Measurements from ENCODE around the gene TMC8.
A peak's percentile ranks its signal among the peaks of the same experiment; 100 is the strongest.
"Not testable (repeated sequence)": the region's sequence is repeated elsewhere in the genome, so short reads cannot be mapped to it uniquely, and the experiment has no call there.

TMC8 gene

GRCh38 chr17:78130437-78131101 lies at the start of gene TMC8:
Gene TMC8, plus strand, starts transcription at chr17:78130771. Its CDS starts 818 bp downstream, at chr17:78131589.
- peak in 1 of 2 donors; percentile 56 for DNase-seq (ENCODE audit: low read depth in 2 of 2)

- no peak for DNase-seq (ENCODE audit: low read depth in 2 of 2)
Observed at GRCh38 chr17:78081551-78081950, 49.0 kb upstream of the TMC8 start.

GRCh38 chr17:78082355-78082872 lies 48.2 kb upstream of the TMC8 start:
- not testable (repeated sequence) for DNase-seq (ENCODE audit: low read depth in 2 of 2)

GRCh38 chr17:78082988-78083387 lies 47.6 kb upstream of the TMC8 start:
- DNase-seq (ENCODE audit: low read depth in 2 of 2) = no peak

GRCh38 chr17:78086740-78087139 lies 43.8 kb upstream of the TMC8 start:
- no peak for DNase-seq (ENCODE audit: low read depth in 2 of 2)

- no peak for DNase-seq (ENCODE audit: low read depth in 2 of 2)
Observed at GRCh38 chr17:78088529-78088928, 42.0 kb upstream of the TMC8 start.

- DNase-seq (ENCODE audit: low read depth in 2 of 2) = no peak
Observed at GRCh38 chr17:78089576-78090281, 40.8 kb upstream of the TMC8 start.

GRCh38 chr17:78092794-78093324 lies 37.7 kb upstream of the TMC8 start:
- no peak for DNase-seq (ENCODE audit: low read depth in 2 of 2)

- DNase-seq (ENCODE audit: low read depth in 2 of 2) = no peak
Observed at GRCh38 chr17:78095035-78095434, 35.5 kb upstream of the TMC8 start.

GRCh38 chr17:78096093-78096492 lies 34.5 kb upstream of the TMC8 start:
- DNase-seq (ENCODE audit: low read depth in 2 of 2) = no peak

GRCh38 chr17:78101112-78101511 lies 29.5 kb upstream of the TMC8 start:
- DNase-seq (ENCODE audit: low read depth in 2 of 2) = no peak

- DNase-seq (ENCODE audit: low read depth in 2 of 2) = no peak
Observed at GRCh38 chr17:78101542-78101941, 29.0 kb upstream of the TMC8 start.

GRCh38 chr17:78103311-78103710 lies 27.3 kb upstream of the TMC8 start:
- DNase-seq (ENCODE audit: low read depth in 2 of 2) = no peak

GRCh38 chr17:78104540-78104941 lies 26.0 kb upstream of the TMC8 start:
- DNase-seq (ENCODE audit: low read depth in 2 of 2) = no peak

- no peak for DNase-seq (ENCODE audit: low read depth in 2 of 2)
Observed at GRCh38 chr17:78105101-78105500, 25.5 kb upstream of the TMC8 start.

GRCh38 chr17:78105551-78105950 lies 25.0 kb upstream of the TMC8 start:
- no peak for DNase-seq (ENCODE audit: low read depth in 2 of 2)

GRCh38 chr17:78106211-78106610 lies 24.4 kb upstream of the TMC8 start:
- DNase-seq (ENCODE audit: low read depth in 2 of 2) = no peak

GRCh38 chr17:78107457-78107856 lies 23.1 kb upstream of the TMC8 start:
- DNase-seq (ENCODE audit: low read depth in 2 of 2) = no peak

- no peak for DNase-seq (ENCODE audit: low read depth in 2 of 2)
Observed at GRCh38 chr17:78107976-78108725, 22.4 kb upstream of the TMC8 start.

GRCh38 chr17:78108726-78109488 lies 21.7 kb upstream of the TMC8 start:
- no peak for DNase-seq (ENCODE audit: low read depth in 2 of 2)

- no peak for DNase-seq (ENCODE audit: low read depth in 2 of 2)
Observed at GRCh38 chr17:78109489-78109761, 21.1 kb upstream of the TMC8 start.

Measured in stimulated activated CD8-positive, alpha-beta memory T cell treated with anti-CD3 and anti-CD28 coated beads, Interleukin-2, amount 100 ng/mL, for 48 hours (primary cell).